Esophagus muscularis mucosa (tissue), 4 donors: ENCODE measurements around the gene EVI5.

Experiments
- CTCF ChIP-seq, 3 experiments: fragments of 200-600 bp in 2 of 3; fragments of 450-650 bp in 1 of 3; sonication (generic) in 2 of 3; IDR thresholded peaks; one replicate each; pipeline ENCODE4 v1.5.1; 2017 to 2019; ENCODE audit warnings: antibody characterized with exemption in 3 of 3, mild to moderate bottlenecking in 2 of 3, moderate library complexity in 1 of 3
- EP300 ChIP-seq: sonication (generic); formaldehyde crosslinking; IDR thresholded peaks from one replicate; pipeline ENCODE4 v1.6.1; 2017; ENCODE audit warnings: antibody characterized with exemption
- POLR2A ChIP-seq: fragments of 450-650 bp; IDR thresholded peaks from one replicate; pipeline ENCODE4 v1.6.1; 2017; ENCODE audit warnings: antibody characterized with exemption, moderate library complexity, mild to moderate bottlenecking, low read depth

- TF ChIP-seq EP300 (no peak), POLR2A (no peak), CTCF (IDR thresholded peaks at IDR 0.05) (no peak)
These were observed 104.9 kb downstream of the EVI5 start for GRCh38 chr1:92679980-92680379.
